DOHH2 (cell line): ENCODE results near the gene STARD8.

Experiments used
- H3F3A ChIP-seq: fragments of 200-600 bp; sonication (generic), shearing (Covaris generic); 2 replicates; pipeline ENCODE4 v1.6.0; 2016; ENCODE audit warnings: antibody characterized with exemption, mild to moderate bottlenecking; ENCODE audit not compliant: control insufficient read depth, insufficient read depth
- H3K27ac ChIP-seq: fragments of 200-600 bp; sonication (generic); 2 replicates; pipeline ENCODE4 v1.5.1; 2014; ENCODE audit warnings: low read depth, mild to moderate bottlenecking, low read length, moderate library complexity
- H3K27me3 ChIP-seq: fragments of 200-600 bp; sonication (generic); 2 replicates; pipeline ENCODE4 v1.6.1; 2014; ENCODE audit warnings: mild to moderate bottlenecking, low read length, mixed read lengths; ENCODE audit not compliant: control insufficient read depth
- H3K36me3 ChIP-seq: fragments of 200-600 bp; sonication (generic); 2 replicates; pipeline ENCODE4 v1.6.1; 2014; ENCODE audit warnings: mild to moderate bottlenecking, low read length, moderate library complexity, mixed read lengths; ENCODE audit not compliant: control insufficient read depth
- H3K4me1 ChIP-seq: fragments of 200-600 bp; sonication (generic); 2 replicates; pipeline ENCODE4 v1.6.1; 2014; ENCODE audit warnings: mild to moderate bottlenecking, low read length, mixed read lengths; ENCODE audit not compliant: control insufficient read depth
- H3K4me2 ChIP-seq: fragments of 200-600 bp; sonication (generic); 2 replicates; pipeline ENCODE4 v1.6.0; 2014; ENCODE audit warnings: mild to moderate bottlenecking, low read length, moderate library complexity
- H3K4me3 ChIP-seq: fragments of 200-600 bp; sonication (generic); 2 replicates; pipeline ENCODE4 v1.5.1; 2014; ENCODE audit warnings: mild to moderate bottlenecking, low read length, mixed read lengths
- H3K79me2 ChIP-seq: fragments of 200-600 bp; sonication (generic); 2 replicates; pipeline ENCODE4 v1.6.1; 2014; ENCODE audit warnings: mild to moderate bottlenecking, low read length, mixed read lengths; ENCODE audit not compliant: control insufficient read depth
- H3K9me2 ChIP-seq: fragments of 200-600 bp; sonication (generic); replicated peaks from 2 replicates; pipeline ENCODE4 v1.6.1; 2014; ENCODE audit warnings: mild to moderate bottlenecking, low read length, mixed read lengths; ENCODE audit not compliant: control insufficient read depth
- H3K9me3 ChIP-seq: fragments of 200-600 bp; sonication (generic); 2 replicates; pipeline ENCODE4 v1.6.1; 2014; ENCODE audit warnings: antibody characterized with exemption, low read length, mixed read lengths; ENCODE audit not compliant: control insufficient read depth, insufficient read depth
- H4K20me1 ChIP-seq: fragments of 200-600 bp; sonication (generic); 2 replicates; pipeline ENCODE4 v1.6.0; 2014; ENCODE audit warnings: low read depth, mild to moderate bottlenecking, antibody characterized with exemption, low read length, moderate library complexity; ENCODE audit not compliant: control insufficient read depth, insufficient read depth
- CTCF ChIP-seq: fragments of 200-600 bp; sonication (generic); IDR thresholded peaks from one replicate; pipeline ENCODE4 v1.5.1; 2014; ENCODE audit warnings: antibody characterized with exemption, mild to moderate bottlenecking, low read depth, low read length; ENCODE audit not compliant: poor library complexity, severe bottlenecking
- EZH2phosphoT487 ChIP-seq: fragments of 200-600 bp; sonication (generic); IDR thresholded peaks from 2 replicates; pipeline ENCODE4 v1.6.1; 2017; ENCODE audit warnings: borderline replicate concordance, mild to moderate bottlenecking, antibody characterized with exemption, low read length, moderate library complexity, mixed read lengths

The STARD8 gene

GRCh38 chrX:68720851-68721250 lies 73.4 kb downstream of the STARD8 start:
- TF ChIP-seq EZH2phosphoT487 = no peak
- TF ChIP-seq CTCF = no peak
- Histone ChIP-seq H3K4me3 (no peak overlapping the region), H3K9me2 (no peaks in the 10 kb centered on the region), H3K79me2 (no peaks in the 10 kb centered on the region), H3K4me2 (no peak overlapping the region), H3K36me3 (no peaks in the 10 kb centered on the region), H3F3A (no peaks in the 10 kb centered on the region), H4K20me1 (no peaks in the 10 kb centered on the region), H3K9me3 (no peaks in the 10 kb centered on the region), H3K4me1 (no peaks in the 10 kb centered on the region), H3K27me3 (no peaks in the 10 kb centered on the region), H3K27ac (no peak overlapping the region)

GRCh38 chrX:68721546-68721945 lies 74.1 kb downstream of the STARD8 start:
- H3K9me3 ChIP-seq = no peaks in the 10 kb centered on the region
- H3K4me3 ChIP-seq = no peak overlapping the region
- no peaks in the 10 kb centered on the region for H4K20me1 ChIP-seq
- no peaks in the 10 kb centered on the region for H3K4me1 ChIP-seq
- no peaks in the 10 kb centered on the region for H3K79me2 ChIP-seq
- H3F3A ChIP-seq = no peaks in the 10 kb centered on the region
- H3K27me3 ChIP-seq = no peaks in the 10 kb centered on the region
- no peaks in the 10 kb centered on the region for H3K9me2 ChIP-seq
- no peak overlapping the region for H3K27ac ChIP-seq
- no peak overlapping the region for H3K4me2 ChIP-seq
- no peak for TF ChIP-seq CTCF
- no peak for TF ChIP-seq EZH2phosphoT487
- H3K36me3 ChIP-seq = no peaks in the 10 kb centered on the region

- no peak for TF ChIP-seq CTCF
- TF ChIP-seq EZH2phosphoT487 = no peak
- Histone ChIP-seq H3K9me3 (no peaks in the 10 kb centered on the region), H3K36me3 (no peaks in the 10 kb centered on the region), H3K4me2 (no peak overlapping the region), H3K4me1 (no peaks in the 10 kb centered on the region), H3K9me2 (no peaks in the 10 kb centered on the region), H3K4me3 (no peak overlapping the region), H3K79me2 (no peaks in the 10 kb centered on the region), H4K20me1 (no peaks in the 10 kb centered on the region), H3K27me3 (no peaks in the 10 kb centered on the region), H3K27ac (no peak overlapping the region), H3F3A (no peaks in the 10 kb centered on the region)
Measured at GRCh38 chrX:68721991-68722860, 74.8 kb downstream of the STARD8 start.
